GM23338 (cell line): ENCODE data around the gene GAS6. TPM values are rescaled to one million over a fixed set of nuclear protein-coding genes. Genes with fewer than 3 reads are reported as not detected.

Experiments used
- ATAC-seq: fragments of 200-7000 bp; cut with Tn5 transposase; 3 replicates; pipeline ENCODE4 v1.9.1; 2020
- DNase-seq: peaks from one replicate; pipeline ENCODE4 v3.0.0-alpha.2; 2015; ENCODE audit warnings: low spot score
- H2AFZ ChIP-seq: fragments of 200-600 bp; sonication (generic); 2 replicates; pipeline ENCODE4 v1.8.0; 2016; ENCODE audit warnings: antibody characterized with exemption, mild to moderate bottlenecking, moderate library complexity
- H3F3A ChIP-seq: fragments of 200-600 bp; sonication (generic); replicated peaks from 2 replicates; pipeline ENCODE4 v1.8.0; 2017; ENCODE audit warnings: antibody characterized with exemption, mixed run types, low read depth
- H3K27ac ChIP-seq: fragments of 200-600 bp; sonication (generic); 2 replicates; pipeline ENCODE4 v1.6.1; 2016; ENCODE audit warnings: low read depth
- H3K27me3 ChIP-seq: fragments of 200-600 bp; sonication (generic); 2 replicates; pipeline ENCODE4 v1.8.0; 2016; ENCODE audit warnings: mild to moderate bottlenecking, mixed run types, moderate library complexity; ENCODE audit not compliant: insufficient read depth
- H3K36me3 ChIP-seq: fragments of 200-600 bp; sonication (generic); 2 replicates; pipeline ENCODE4 v1.8.0; 2016; ENCODE audit warnings: mild to moderate bottlenecking; ENCODE audit not compliant: insufficient read depth
- H3K4me1 ChIP-seq: fragments of 200-600 bp; sonication (generic); 2 replicates; pipeline ENCODE4 v1.8.0; 2016; ENCODE audit warnings: mild to moderate bottlenecking, moderate library complexity; ENCODE audit not compliant: insufficient read depth
- H3K4me2 ChIP-seq: fragments of 200-600 bp; sonication (generic); 2 replicates; pipeline ENCODE4 v1.7.1; 2017; ENCODE audit warnings: mixed run types
- H3K4me3 ChIP-seq: fragments of 200-600 bp; sonication (generic); 2 replicates; pipeline ENCODE4 v1.6.1; 2016; ENCODE audit warnings: mixed run types
- H3K79me2 ChIP-seq: fragments of 200-600 bp; sonication (generic); replicated peaks from 2 replicates; pipeline ENCODE4 v1.8.0; 2017; ENCODE audit warnings: mild to moderate bottlenecking; ENCODE audit not compliant: insufficient read depth
- H3K9me2 ChIP-seq: fragments of 200-600 bp; sonication (generic); 2 replicates; pipeline ENCODE4 v1.8.0; 2017; ENCODE audit not compliant: insufficient read depth
- H4K20me1 ChIP-seq: fragments of 200-600 bp; sonication (generic); replicated peaks from 2 replicates; pipeline ENCODE4 v1.8.0; 2017; ENCODE audit warnings: mild to moderate bottlenecking; ENCODE audit not compliant: insufficient read depth
- H3K27ac Mint-ChIP-seq: 2 replicates; pipeline ENCODE4 v1.8.0; 2020; ENCODE audit warnings: inconsistent platforms, mild to moderate bottlenecking, moderate library complexity, mixed read lengths
- H3K27me3 Mint-ChIP-seq: 3 replicates; pipeline ENCODE4 v1.8.0; 2022; ENCODE audit warnings: low read depth, mild to moderate bottlenecking, moderate library complexity, mixed read lengths, inconsistent platforms; ENCODE audit not compliant: insufficient read depth, poor library complexity
- H3K36me3 Mint-ChIP-seq: 3 replicates; pipeline ENCODE4 v1.8.0; 2021; ENCODE audit warnings: low read depth, mild to moderate bottlenecking, inconsistent platforms, moderate library complexity, mixed read lengths
- H3K4me1 Mint-ChIP-seq: 3 replicates; pipeline ENCODE4 v1.8.0; 2020; ENCODE audit warnings: mild to moderate bottlenecking, inconsistent platforms, mixed read lengths
- H3K4me3 Mint-ChIP-seq: 3 replicates; pipeline ENCODE4 v1.8.0; 2021; ENCODE audit warnings: moderate library complexity, mild to moderate bottlenecking, inconsistent platforms, mixed read lengths
- H3K9me3 Mint-ChIP-seq: 3 replicates; pipeline ENCODE4 v1.8.0; 2020; ENCODE audit warnings: moderate library complexity, mild to moderate bottlenecking, inconsistent platforms, mixed read lengths
- CTCF ChIP-seq, 2 experiments: fragments of 200-600 bp in 1 of 2; sonication (generic) in 1 of 2; conservative IDR thresholded peaks; 2 replicates each; pipeline versions ENCODE4 v1.5.1 to v1.6.1; 2016 to 2017; ENCODE audit warnings: antibody characterized with exemption in 2 of 2, low read depth in 2 of 2, mild to moderate bottlenecking in 2 of 2, moderate library complexity in 1 of 2
- ETS1 ChIP-seq: IDR thresholded peaks from 2 replicates; pipeline ENCODE4 v1.6.1; 2016; ENCODE audit warnings: antibody characterized with exemption
- EZH2 ChIP-seq: fragments of 200-600 bp; sonication (generic); IDR thresholded peaks from one replicate; pipeline ENCODE4 v1.8.0; 2017; ENCODE audit warnings: antibody characterized with exemption, mild to moderate bottlenecking, low read depth; ENCODE audit not compliant: unreplicated experiment
- JUNB ChIP-seq: IDR thresholded peaks from one replicate; pipeline ENCODE4 v1.6.1; 2016; ENCODE audit warnings: antibody characterized with exemption; ENCODE audit not compliant: unreplicated experiment
- NANOG ChIP-seq: IDR thresholded peaks from 2 replicates; pipeline ENCODE4 v1.6.1; 2016; ENCODE audit warnings: antibody characterized with exemption, borderline replicate concordance
- POLR2AphosphoS5 ChIP-seq: IDR thresholded peaks from 2 replicates; pipeline ENCODE4 v1.6.1; 2016; ENCODE audit warnings: antibody characterized with exemption, low read depth
- REST ChIP-seq: IDR thresholded peaks from one replicate; pipeline ENCODE4 v1.6.1; 2018; ENCODE audit warnings: antibody characterized with exemption; ENCODE audit not compliant: unreplicated experiment
- STAT1 ChIP-seq: IDR thresholded peaks from one replicate; pipeline ENCODE4 v1.6.1; 2016; ENCODE audit warnings: antibody characterized with exemption; ENCODE audit not compliant: unreplicated experiment
- ZNF114 ChIP-seq: fragments of 250-450 bp; sonication (Bioruptor Pico); IDR thresholded peaks from 2 replicates; pipeline ENCODE4 v1.5.0; 2020; ENCODE audit warnings: mild to moderate bottlenecking, moderate library complexity
- ZNF331 ChIP-seq: fragments of 250-450 bp; sonication (Bioruptor Pico); IDR thresholded peaks from 2 replicates; pipeline ENCODE4 v1.5.0; 2020; ENCODE audit warnings: low read depth, mild to moderate bottlenecking, moderate library complexity
- polyA plus RNA-seq: library from polyadenylated mRNA; unstranded; fragments of >200 nt; fragmentation: Nextera tagmentation; extraction: Ambion mirVana; gene quantifications from 2 replicates; pipeline ENCODE4 v1.2.1, GENCODE V29; 2016
- total RNA-seq: library from RNA; depleted of rRNA; stranded (reverse); fragments of >200 nt; shearing (Covaris generic); gene quantifications from 2 replicates; pipeline ENCODE4 v1.2.3, GENCODE V29; 2014
- TF ChIP-seq, protein P1 (sequence below): fragments of 250-450 bp; sonication (Bioruptor Pico); IDR thresholded peaks from 2 replicates; pipeline ENCODE4 v1.5.0; 2020; ENCODE audit warnings: mild to moderate bottlenecking, moderate library complexity

Gene GAS6
- total and polyA plus RNA-seq, 2 experiments from 2014 or later = 7.9 to 21.2 TPM

DNA sequence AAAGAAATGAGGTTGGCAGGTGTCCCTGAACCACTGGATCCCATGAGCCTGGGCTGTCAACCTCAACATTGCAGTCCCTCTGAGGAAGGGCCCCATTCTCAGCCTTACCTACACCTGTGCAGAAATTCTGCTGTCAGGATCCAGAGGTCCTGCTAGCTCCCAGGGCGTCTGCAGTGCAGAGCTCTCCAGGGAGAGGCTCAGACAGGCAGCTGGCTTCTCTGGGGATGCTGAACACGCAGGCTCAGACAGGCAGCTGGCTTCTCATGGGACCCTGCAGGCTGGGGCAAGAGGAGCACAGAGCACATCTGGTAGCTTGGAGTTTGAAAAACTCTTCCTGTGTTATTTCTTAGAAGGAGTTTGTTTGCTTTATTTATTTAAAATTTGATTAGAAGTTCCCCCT is 53.9 kb downstream of the GAS6 start:
- Mint-ChIP-seq H3K4me3 (no peak overlapping the region), H3K36me3 (peaks cover 9% of the 10 kb centered on the region; the same call in 2 of the 3 replicates), H3K4me1 (no peaks in the 10 kb centered on the region; the same call in 2 of the 3 replicates)

More for the DNA sequence above, 53.9 kb downstream of the GAS6 start:
- Histone ChIP-seq H3K36me3 (no peaks in the 10 kb centered on the region), H3K27me3 (no peaks in the 10 kb centered on the region), H3F3A (no peaks in the 10 kb centered on the region), H3K4me2 (no peak overlapping the region), H3K4me3 (no peak overlapping the region), H2AFZ (no peak overlapping the region), H3K79me2 (no peaks in the 10 kb centered on the region), H3K9me2 (no peaks in the 10 kb centered on the region), H3K27ac (no peak overlapping the region), H4K20me1 (no peaks in the 10 kb centered on the region), H3K4me1 (no peaks in the 10 kb centered on the region)
- Mint-ChIP-seq H3K27ac (no peak overlapping the region), H3K9me3 (peaks cover 18% of the 10 kb centered on the region), H3K27me3 (peaks cover 7% of the 10 kb centered on the region)
- DNase-seq (no peak), ATAC-seq (no peak)
- TF ChIP-seq EZH2 (no peak), ZNF331 (CRISPR knock-in tag) (no peak), JUNB (no peak), ETS1 (no peak), NANOG (no peak), POLR2AphosphoS5 (no peak), ZNF114 (no peak), STAT1 (no peak), CTCF (conservative IDR thresholded peaks at IDR 0.05; ENCODE audit: low read depth in 2 of 2) (no peak), REST (no peak)
- TF ChIP-seq, protein P1, sequence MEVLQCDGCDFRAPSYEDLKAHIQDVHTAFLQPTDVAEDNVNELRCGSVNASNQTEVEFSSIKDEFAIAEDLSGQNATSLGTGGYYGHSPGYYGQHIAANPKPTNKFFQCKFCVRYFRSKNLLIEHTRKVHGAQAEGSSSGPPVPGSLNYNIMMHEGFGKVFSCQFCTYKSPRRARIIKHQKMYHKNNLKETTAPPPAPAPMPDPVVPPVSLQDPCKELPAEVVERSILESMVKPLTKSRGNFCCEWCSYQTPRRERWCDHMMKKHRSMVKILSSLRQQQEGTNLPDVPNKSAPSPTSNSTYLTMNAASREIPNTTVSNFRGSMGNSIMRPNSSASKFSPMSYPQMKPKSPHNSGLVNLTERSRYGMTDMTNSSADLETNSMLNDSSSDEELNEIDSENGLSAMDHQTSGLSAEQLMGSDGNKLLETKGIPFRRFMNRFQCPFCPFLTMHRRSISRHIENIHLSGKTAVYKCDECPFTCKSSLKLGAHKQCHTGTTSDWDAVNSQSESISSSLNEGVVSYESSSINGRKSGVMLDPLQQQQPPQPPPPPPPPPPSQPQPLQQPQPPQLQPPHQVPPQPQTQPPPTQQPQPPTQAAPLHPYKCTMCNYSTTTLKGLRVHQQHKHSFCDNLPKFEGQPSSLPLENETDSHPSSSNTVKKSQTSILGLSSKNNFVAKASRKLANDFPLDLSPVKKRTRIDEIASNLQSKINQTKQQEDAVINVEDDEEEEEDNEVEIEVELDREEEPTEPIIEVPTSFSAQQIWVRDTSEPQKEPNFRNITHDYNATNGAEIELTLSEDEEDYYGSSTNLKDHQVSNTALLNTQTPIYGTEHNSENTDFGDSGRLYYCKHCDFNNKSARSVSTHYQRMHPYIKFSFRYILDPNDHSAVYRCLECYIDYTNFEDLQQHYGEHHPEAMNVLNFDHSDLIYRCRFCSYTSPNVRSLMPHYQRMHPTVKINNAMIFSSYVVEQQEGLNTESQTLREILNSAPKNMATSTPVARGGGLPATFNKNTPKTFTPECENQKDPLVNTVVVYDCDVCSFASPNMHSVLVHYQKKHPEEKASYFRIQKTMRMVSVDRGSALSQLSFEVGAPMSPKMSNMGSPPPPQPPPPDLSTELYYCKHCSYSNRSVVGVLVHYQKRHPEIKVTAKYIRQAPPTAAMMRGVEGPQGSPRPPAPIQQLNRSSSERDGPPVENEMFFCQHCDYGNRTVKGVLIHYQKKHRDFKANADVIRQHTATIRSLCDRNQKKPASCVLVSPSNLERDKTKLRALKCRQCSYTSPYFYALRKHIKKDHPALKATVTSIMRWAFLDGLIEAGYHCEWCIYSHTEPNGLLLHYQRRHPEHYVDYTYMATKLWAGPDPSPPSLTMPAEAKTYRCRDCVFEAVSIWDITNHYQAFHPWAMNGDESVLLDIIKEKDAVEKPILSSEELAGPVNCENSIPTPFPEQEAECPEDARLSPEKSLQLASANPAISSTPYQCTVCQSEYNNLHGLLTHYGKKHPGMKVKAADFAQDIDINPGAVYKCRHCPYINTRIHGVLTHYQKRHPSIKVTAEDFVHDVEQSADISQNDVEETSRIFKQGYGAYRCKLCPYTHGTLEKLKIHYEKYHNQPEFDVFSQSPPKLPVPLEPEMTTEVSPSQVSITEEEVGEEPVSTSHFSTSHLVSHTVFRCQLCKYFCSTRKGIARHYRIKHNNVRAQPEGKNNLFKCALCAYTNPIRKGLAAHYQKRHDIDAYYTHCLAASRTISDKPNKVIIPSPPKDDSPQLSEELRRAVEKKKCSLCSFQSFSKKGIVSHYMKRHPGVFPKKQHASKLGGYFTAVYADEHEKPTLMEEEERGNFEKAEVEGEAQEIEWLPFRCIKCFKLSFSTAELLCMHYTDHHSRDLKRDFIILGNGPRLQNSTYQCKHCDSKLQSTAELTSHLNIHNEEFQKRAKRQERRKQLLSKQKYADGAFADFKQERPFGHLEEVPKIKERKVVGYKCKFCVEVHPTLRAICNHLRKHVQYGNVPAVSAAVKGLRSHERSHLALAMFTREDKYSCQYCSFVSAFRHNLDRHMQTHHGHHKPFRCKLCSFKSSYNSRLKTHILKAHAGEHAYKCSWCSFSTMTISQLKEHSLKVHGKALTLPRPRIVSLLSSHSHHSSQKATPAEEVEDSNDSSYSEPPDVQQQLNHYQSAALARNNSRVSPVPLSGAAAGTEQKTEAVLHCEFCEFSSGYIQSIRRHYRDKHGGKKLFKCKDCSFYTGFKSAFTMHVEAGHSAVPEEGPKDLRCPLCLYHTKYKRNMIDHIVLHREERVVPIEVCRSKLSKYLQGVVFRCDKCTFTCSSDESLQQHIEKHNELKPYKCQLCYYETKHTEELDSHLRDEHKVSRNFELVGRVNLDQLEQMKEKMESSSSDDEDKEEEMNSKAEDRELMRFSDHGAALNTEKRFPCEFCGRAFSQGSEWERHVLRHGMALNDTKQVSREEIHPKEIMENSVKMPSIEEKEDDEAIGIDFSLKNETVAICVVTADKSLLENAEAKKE (CRISPR knock-in tag) = no peak
